Activated naive CD4-positive, alpha-beta T cell (primary cell): ENCODE results near the gene ST3GAL3.

ENCODE experiments used
- DNase-seq, 4 experiments: peaks; one replicate each; lab custom pipeline; 2025; lab: John Stamatoyannopoulos, UW

ST3GAL3 gene

DNA sequence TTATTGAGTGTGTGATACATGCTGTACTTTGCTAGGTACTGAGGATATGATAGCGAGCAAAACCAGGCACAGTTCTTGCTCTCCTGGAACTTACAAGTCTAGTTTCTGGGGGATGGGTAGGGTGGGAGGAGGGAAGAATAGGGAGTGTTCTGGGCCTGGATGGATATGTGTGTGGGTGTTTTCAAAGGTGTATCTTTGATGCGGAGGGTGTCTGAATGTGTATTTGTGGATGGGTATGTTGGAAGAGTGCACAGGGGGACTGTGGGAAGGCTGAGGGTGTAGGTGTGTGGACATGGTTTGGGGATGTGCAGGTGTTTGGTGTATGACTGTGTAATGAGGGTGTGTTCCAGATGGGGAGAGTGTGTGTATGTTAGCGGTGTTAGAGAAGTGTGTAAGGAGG is 258.0 kb downstream of the ST3GAL3 start:
- no peak for DNase-seq

DNA sequence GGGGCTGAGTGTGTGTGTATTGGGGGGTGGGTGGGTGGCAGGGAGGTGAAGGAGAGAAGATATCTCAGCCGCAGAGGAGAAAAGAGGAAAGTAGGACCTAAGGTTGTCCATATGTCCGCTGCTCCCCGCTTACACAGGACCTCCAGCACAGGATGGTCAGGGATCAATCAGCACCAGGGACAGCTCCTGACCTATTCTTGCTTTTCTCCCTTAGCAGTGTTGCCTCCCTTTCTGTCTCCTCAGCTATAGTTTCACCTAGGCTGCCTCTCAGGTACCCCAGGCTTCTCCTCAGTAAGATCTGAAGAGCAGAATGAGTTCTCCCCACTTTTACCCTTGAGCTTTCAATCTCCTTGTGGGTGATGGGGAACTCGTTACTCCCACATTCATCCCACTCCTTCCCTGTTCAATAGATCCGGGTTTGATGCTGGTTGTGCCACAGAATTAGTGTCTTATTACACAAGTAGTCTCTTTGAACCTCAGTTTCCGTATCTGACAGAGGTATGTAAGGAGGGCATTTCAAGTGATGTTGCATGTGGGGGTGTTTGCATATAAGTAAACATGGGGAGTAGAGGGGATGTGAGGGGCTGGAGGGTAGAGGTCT is 261.1 kb downstream of the ST3GAL3 start:
- no peak for DNase-seq

GRCh38 chr1:43969416-43969745 is 262.0 kb downstream of the ST3GAL3 start:
- DNase-seq = no peak

GRCh38 chr1:43969746-43970466 is 262.6 kb downstream of the ST3GAL3 start, which contains the start of gene DPH2:
TSS of gene DPH2 (plus strand) at chr1:43970010. CDS start at chr1:43970176, 166 bp downstream.
- peak; percentile 77 to 91 (median 86) for DNase-seq

DNA sequence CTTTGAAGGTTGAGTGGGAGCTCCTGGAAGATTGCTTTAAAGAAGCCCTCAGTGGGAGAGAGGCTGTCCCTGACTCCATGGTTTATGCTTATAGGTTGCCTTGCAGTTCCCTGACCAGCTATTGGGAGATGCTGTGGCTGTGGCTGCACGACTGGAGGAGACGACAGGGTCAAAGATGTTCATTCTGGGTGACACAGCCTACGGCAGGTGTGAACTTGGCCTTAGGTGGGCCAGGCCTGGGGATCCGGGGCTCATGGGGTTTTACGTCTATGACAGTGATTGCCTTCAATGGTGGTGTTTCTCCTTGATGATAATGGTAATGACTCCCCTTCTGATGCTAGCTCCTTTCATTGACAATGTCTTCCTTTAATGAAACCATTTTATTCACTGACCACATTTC is 263.2 kb downstream of the ST3GAL3 start:
- DNase-seq = no peak

GRCh38 chr1:43970911-43971310 is 263.6 kb downstream of the ST3GAL3 start:
- no peak for DNase-seq

GRCh38 chr1:43971336-43971980 is 264.1 kb downstream of the ST3GAL3 start:
- DNase-seq = no peak

DNA sequence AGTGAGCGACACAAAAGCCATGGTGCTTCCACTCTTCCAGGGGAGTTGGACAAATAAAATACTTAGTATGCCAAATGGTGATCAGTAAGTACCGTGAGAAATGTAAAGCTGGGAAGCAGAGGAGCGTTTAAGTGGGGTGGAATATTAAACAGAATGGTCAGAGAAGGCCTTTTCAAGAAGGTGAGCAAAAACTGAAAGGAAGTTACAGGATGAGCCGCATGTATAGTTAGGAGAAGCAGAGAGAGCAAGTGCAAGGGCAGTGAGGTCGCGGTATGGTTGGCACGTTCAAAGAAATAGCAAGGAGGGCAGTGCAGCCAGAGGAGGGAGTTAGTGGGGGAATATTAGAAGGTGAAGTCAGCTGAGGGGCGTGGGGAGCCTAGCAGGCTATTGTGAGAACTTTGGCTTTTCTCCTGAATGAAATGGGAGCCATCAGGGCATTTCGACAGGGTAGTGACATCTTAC is 266.7 kb downstream of the ST3GAL3 start:
- no peak for DNase-seq

GRCh38 chr1:43974443-43975248 is 267.3 kb downstream of the ST3GAL3 start, which contains the start of gene ATP6V0B:
TSS of gene ATP6V0B (plus strand) at chr1:43974960. CDS start at chr1:43975041, 81 bp downstream.
- DNase-seq = peak; percentile 82 to 91 (median 87)

- DNase-seq = peak in 1 of 4 experiments; percentile 26
Observed at GRCh38 chr1:43975249-43975961, 268.1 kb downstream of the ST3GAL3 start.

- no peak for DNase-seq
Observed at GRCh38 chr1:43976045-43976444, 268.7 kb downstream of the ST3GAL3 start.

DNA sequence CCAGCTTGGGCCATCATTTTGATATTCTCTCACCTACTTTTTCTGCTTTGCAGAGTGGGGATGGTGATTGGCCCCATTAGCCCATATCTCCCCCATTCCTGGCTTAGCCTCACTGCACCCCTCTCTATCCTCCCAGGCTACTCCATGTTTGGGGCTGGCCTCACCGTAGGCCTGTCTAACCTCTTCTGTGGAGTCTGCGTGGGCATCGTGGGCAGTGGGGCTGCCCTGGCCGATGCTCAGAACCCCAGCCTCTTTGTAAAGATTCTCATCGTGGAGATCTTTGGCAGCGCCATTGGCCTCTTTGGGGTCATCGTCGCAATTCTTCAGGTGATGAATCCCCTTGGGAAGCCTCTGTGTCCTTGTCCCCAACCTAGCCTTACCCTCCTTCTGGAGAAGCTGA is 269.6 kb downstream of the ST3GAL3 start:
- DNase-seq = no peak

GRCh38 chr1:43977376-43978263 is 270.3 kb downstream of the ST3GAL3 start:
- no peak for DNase-seq

DNA sequence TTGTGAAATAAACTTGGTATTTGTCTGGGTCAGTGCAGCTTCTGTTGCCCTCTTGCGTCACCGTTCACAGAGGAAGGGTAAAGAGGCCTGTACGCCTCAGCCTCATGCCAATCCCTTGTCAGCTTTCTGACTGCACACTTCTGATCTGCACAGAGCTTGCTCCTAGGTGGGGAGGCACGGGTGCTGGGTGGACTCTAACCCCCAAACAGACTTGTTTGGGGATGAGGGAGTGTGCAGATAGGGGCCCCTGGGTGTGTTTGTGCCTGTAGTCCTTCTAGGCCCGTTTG is 270.9 kb downstream of the ST3GAL3 start:
- DNase-seq = no peak

DNA sequence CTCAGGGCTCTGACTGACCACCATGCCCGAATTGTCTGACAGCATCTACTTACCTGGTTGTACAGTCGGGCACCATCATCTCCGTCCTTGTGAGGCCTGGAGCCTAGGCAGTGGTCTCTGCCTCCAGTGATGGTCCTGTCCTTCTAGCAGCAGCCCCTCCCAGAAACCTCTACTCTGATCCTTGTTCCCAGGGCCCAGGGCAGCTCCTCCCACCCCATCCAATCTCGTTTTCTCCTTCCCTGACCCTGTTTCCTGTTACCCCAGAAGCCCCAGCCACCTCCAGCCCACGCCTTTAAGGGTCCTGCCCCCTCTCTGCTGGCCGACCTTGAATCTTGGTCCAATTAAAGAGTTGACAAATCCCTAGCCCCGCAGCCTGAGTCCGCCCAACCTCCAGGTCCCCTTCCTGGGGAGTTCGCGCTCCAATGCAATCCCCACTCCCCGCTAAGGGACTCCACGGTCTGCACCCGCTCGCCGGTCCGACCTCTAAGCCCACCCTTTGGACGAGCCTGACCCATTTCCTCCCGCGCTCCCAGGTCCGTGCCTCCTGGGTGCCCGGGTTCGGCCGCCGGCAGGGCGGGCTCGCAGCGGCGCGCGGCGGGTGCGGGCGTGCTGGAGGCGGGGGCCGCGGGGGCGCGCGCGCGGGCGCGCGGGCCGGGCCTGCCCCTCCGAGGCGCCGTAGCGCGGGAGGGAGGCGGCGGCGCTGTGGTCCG is 271.4 kb downstream of the ST3GAL3 start, which contains the start of gene B4GALT2:
Gene B4GALT2, plus strand, starts transcription at position 660 of the 710 bp plus-strand sequence. CDS start 1,951 bp downstream, outside the sequence.
- DNase-seq = peak in 1 of 4 experiments; percentile 20

- DNase-seq = no peak
Observed at GRCh38 chr1:43979261-43979527, 271.9 kb downstream of the ST3GAL3 start.

GRCh38 chr1:43979528-43980254 is 272.4 kb downstream of the ST3GAL3 start:
- no peak for DNase-seq

DNA sequence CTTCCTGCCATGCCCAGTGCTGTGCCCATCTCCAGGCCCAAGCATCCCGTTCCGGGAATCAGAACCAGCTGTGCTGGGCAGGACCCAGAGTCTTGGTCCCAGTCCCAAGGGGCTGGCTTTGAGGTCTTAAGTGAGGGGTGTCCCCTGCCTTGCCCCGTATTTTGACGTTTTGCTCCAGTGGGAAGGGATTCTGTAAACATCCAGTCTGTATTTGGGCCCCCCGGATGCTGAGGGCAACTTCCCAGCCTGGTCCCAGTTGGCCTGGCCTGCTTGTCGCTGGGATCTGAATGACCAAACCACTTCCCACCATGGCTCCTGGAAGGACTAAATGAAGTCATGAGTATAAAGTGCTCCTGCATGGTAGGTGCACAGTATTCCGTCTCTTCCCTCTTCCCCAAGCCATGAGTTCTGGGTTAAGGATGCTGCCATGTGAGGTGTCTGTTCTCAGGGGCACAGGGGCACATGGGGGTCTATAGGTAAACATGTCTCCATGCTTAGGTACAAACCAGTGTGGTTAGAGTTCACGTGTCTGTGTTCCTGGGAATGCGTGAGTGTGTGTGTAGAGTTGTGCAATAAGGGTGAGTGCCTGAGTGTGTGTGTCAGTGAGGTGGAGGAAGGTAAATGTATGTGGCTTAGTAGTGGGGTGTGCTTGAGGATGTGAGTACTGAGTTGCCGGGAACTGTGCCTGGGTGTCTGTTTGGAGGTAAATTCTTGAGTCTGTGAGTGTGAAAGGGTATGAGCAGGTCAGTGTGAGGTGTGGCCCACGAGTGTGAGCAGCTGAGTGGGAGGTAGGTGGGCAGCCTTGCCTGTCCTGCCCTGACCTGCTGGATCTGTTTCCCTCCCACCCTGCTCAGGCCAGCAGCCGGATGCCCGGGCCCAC is 273.2 kb downstream of the ST3GAL3 start:
- no peak for DNase-seq
